22Rv1 (cell line): ENCODE data around the gene MRPS10.
"Not testable (repeated sequence)": the region's sequence is repeated elsewhere in the genome, so short reads cannot be mapped to it uniquely, and the experiment has no call there.

Experiments
- H3K27ac ChIP-seq: fragments of 450-650 bp; 2 replicates; pipeline ENCODE4 v1.5.1; 2017
- CTCF ChIP-seq: fragments of 450-650 bp; IDR thresholded peaks from 2 replicates; pipeline ENCODE4 v1.5.1; 2017; ENCODE audit warnings: mild to moderate bottlenecking
- ZFX ChIP-seq: fragments of 450-650 bp; IDR thresholded peaks from 2 replicates; pipeline ENCODE4 v1.6.1; 2017; ENCODE audit warnings: antibody characterized with exemption, borderline replicate concordance

The MRPS10 gene

GRCh38 chr6:42210551-42210950 is 7.1 kb downstream of the MRPS10 start:
- no peak overlapping the region for H3K27ac ChIP-seq
- TF ChIP-seq ZFX (no peak), CTCF (no peak)

GRCh38 chr6:42207559-42207958 is 10.1 kb downstream of the MRPS10 start:
- H3K27ac ChIP-seq: not testable (repeated sequence)

- no peak for TF ChIP-seq CTCF
- no peak for TF ChIP-seq ZFX
- peak overlapping the region; percentile 81 for H3K27ac ChIP-seq
These were observed 12.8 kb downstream of the MRPS10 start for GRCh38 chr6:42204768-42205282.

- peak overlapping the region; percentile 81; the same call in 1 of the 2 replicates for H3K27ac ChIP-seq
- no peak for TF ChIP-seq ZFX
- TF ChIP-seq CTCF: no peak
These were observed 14.5 kb downstream of the MRPS10 start for GRCh38 chr6:42203183-42203582.

GRCh38 chr6:42202131-42202915 is 15.3 kb downstream of the MRPS10 start:
- peak overlapping the region; percentile 81; the same call in 1 of the 2 replicates for H3K27ac ChIP-seq

- TF ChIP-seq ZFX: no peak
- TF ChIP-seq CTCF: no peak
- peak overlapping the region; percentile 59 for H3K27ac ChIP-seq
These were observed 16.3 kb downstream of the MRPS10 start for GRCh38 chr6:42201382-42201781.

- peak overlapping the region; percentile 59 for H3K27ac ChIP-seq
- no peak for TF ChIP-seq CTCF
- TF ChIP-seq ZFX: no peak
These were observed 17.6 kb downstream of the MRPS10 start for GRCh38 chr6:42200035-42200434.

- TF ChIP-seq CTCF (no peak), ZFX (no peak)
- H3K27ac ChIP-seq: peak overlapping the region; percentile 59
These were observed 18.3 kb downstream of the MRPS10 start for GRCh38 chr6:42199106-42199981.
